PC-9 (cell line): Measurements from ENCODE around the gene ROBO1.

Experiments used
- EZH2 ChIP-seq: fragments of 200-600 bp; sonication (generic); IDR thresholded peaks from 2 replicates; pipeline ENCODE4 v1.8.0; 2017; ENCODE audit warnings: antibody characterized with exemption, low read depth
- TF ChIP-seq, protein P1 (sequence below): fragments of 200-600 bp; sonication (generic); conservative IDR thresholded peaks from 2 replicates; pipeline ENCODE4 v1.6.1; 2017; ENCODE audit warnings: mixed run types, antibody characterized with exemption, mild to moderate bottlenecking, moderate library complexity

GRCh38 chr3:78718707-78719106 lies 1049.1 kb downstream of the ROBO1 start:
- TF ChIP-seq EZH2: no peak
- TF ChIP-seq, protein P1, sequence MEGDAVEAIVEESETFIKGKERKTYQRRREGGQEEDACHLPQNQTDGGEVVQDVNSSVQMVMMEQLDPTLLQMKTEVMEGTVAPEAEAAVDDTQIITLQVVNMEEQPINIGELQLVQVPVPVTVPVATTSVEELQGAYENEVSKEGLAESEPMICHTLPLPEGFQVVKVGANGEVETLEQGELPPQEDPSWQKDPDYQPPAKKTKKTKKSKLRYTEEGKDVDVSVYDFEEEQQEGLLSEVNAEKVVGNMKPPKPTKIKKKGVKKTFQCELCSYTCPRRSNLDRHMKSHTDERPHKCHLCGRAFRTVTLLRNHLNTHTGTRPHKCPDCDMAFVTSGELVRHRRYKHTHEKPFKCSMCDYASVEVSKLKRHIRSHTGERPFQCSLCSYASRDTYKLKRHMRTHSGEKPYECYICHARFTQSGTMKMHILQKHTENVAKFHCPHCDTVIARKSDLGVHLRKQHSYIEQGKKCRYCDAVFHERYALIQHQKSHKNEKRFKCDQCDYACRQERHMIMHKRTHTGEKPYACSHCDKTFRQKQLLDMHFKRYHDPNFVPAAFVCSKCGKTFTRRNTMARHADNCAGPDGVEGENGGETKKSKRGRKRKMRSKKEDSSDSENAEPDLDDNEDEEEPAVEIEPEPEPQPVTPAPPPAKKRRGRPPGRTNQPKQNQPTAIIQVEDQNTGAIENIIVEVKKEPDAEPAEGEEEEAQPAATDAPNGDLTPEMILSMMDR: no peak
